Measurements from ENCODE around the gene ZNF664.

GRCh38 chr12:124002021-124002644 is 29.1 kb downstream of the ZNF664 start:
- TF ChIP-seq ELF4 (IDR thresholded peaks at IDR 0.05) (no peak), HDGF (IDR thresholded peaks at IDR 0.05; ENCODE audit: borderline replicate concordance) (no peak)

All from HEK293T (cell line).